GM11168 (cell line): ENCODE measurements around the gene GMEB1.
"Not testable (repeated sequence)": the region's sequence is repeated elsewhere in the genome, so short reads cannot be mapped to it uniquely, and the experiment has no call there.

Experiments
- in situ Hi-C: fragments of 300-500 bp; cut with MboI; formaldehyde crosslinking; loops from one replicate; pipeline ENCODE4 v1.12.0; 2022; ENCODE audit warnings: low sequenced_read_pairs; ENCODE audit not compliant: unreplicated experiment

The GMEB1 gene

GRCh38 chr1:28668956-28669723 lies 556 bp downstream of the GMEB1 start:
- in situ Hi-C loops: no loop called here

DNA sequence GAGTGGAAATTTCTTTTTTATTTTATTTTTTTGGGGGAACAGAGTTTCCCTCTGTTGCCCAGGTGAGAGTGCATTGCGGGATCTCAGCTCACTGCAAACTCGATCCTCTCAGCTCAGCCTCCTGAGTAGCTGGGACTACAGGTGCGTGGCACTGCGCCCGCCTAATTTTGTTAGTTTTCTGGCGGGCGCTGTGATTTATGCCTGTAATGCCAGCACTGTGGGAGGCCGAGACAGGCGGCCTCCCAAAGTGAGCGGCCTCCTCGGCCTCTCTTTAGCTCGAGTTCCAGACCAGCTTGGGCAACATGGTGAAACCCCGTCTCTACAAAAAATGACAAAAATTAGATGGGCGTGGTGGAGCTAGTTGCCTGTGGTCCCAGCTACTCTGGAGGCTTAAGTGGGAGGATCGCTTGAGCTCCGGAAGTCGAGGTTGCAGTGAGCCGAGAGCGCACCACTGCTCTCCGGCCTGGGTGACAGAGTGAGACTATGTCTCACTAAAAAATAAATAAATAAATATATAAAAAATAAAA lies 2.7 kb downstream of the GMEB1 start:
- in situ Hi-C loops: no loop called here

DNA sequence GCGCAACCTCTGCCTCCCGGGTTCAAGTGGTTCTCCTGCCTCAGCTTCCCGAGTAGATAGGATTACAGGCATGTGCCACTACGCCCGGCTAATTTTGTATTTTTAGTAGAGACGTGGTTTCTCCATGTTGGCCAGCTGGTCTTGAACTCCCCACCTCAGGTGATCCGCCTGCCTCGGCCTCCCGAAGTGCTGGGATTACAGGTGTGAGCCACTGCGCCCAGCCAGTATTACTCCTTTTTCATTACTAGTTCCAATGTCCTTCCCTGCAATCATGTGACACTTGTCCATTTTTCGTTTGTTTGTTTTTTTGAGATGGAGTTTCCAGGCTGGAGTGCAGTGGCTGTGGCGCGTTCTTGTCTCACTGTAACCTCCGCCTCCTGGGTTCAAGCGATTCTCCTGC lies 4.4 kb downstream of the GMEB1 start:
- in situ Hi-C loops: not testable (repeated sequence)

DNA sequence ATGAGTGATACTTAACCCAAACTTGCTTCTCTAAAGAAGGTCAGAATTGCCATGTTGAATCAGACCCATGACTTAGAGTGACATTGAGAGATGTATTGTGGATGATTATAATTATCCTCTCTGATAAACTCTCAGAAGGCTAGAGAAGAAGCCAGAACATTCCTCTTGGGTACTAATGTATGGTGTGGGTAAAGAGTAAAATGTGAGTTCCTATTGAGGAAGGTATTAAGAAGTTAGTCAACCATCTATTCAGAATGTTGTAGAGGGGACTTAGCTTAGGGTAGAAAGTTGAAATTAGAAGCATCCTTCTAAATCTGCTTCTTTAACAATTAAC lies 7.3 kb downstream of the GMEB1 start:
- in situ Hi-C loops: no loop called here

- in situ Hi-C loops: no loop called here
Observed at GRCh38 chr1:28680151-28680550, 11.6 kb downstream of the GMEB1 start.

DNA sequence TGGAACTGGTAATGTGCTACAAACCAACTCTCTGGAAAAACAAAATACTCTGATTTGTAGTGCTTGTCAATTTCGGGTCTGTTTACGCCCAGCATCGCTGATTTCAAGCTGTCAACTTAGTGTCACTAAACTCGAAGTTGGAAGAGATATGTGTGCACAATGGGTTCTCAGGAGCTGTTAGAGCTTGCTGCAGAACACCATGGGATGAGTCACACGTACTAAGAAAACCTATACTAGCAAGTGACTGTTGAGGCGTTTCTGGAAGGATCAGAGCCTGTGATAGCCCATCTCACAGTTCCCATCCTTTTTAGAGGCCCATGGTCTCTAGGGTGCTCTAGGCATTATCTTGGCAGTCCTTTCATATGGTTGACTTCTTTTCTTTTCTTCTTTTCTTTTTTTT lies 14.3 kb downstream of the GMEB1 start:
- in situ Hi-C loops: no loop called here

- in situ Hi-C loops: no loop called here
Observed at GRCh38 chr1:28684937-28685336, 16.4 kb downstream of the GMEB1 start.

- in situ Hi-C loops: not testable (repeated sequence)
Observed at GRCh38 chr1:28691627-28692026, 23.0 kb downstream of the GMEB1 start.

DNA sequence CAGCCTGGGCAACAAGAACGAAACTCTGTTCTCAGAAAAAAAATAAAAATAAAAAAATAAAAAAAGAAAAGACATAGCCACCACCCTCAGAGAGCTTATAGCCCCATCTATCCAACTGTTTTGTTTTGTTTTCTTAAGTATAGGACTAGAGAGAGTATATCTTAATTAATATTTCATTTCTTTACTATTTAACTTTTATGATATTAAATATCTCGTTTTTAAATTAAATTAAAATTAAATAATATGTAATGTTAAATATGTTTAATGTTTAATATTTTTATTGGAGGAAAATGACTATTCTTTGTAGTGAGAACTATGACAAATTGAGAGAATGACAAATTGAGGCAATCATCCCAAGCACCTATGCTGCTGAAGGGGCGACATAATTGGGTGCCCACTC lies 35.0 kb downstream of the GMEB1 start:
- in situ Hi-C loops: no loop called here

GRCh38 chr1:28716336-28716735 lies 47.8 kb downstream of the GMEB1 start:
- in situ Hi-C loops: no loop called here

- in situ Hi-C loops: no loop called here
Observed at GRCh38 chr1:28718166-28718565, 49.6 kb downstream of the GMEB1 start.

GRCh38 chr1:28718586-28719331 lies 50.2 kb downstream of the GMEB1 start:
- in situ Hi-C loops: no loop called here

DNA sequence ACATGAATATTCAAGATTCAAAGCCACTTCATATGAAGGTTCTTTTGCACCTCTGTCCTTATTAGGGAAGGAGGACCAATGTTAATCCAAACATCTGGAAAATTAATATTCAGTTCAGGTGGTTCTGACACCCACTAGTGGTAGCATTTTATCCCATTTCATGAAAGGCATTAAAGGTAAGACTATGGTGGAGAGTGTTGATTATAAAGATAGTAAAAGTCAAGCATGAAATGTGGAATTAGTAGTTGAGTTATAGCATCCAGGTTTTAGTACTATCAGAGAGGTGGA lies 50.7 kb downstream of the GMEB1 start:
- in situ Hi-C loops: no loop called here

GRCh38 chr1:28720376-28720775 lies 51.8 kb downstream of the GMEB1 start:
- in situ Hi-C loops: no loop called here

GRCh38 chr1:28721927-28722326 lies 53.3 kb downstream of the GMEB1 start:
- in situ Hi-C loops: not testable (repeated sequence)

DNA sequence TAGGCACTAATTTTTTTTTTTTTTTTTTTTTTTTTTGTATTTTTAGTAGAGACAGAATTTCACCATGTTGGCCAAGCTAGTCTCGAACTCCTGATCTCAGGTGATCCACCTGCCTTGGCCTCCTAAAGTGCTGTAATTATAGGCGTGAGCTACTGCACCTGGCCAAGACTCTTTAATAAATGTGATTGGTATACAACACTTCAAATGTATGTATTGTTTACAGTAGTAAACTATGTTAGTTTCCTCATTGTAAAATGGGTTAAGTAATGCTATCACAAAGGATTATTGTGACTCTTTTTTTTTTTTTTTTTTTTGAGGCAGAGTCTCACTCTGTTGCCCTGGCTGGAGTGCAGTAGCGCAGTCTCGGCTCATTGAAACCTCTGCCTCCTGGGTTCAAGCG lies 56.8 kb downstream of the GMEB1 start:
- in situ Hi-C loops: not testable (repeated sequence)

GRCh38 chr1:28735961-28736449 lies 67.4 kb downstream of the GMEB1 start:
- in situ Hi-C loops: no loop called here

GRCh38 chr1:28736450-28737306 lies 68.1 kb downstream of the GMEB1 start, which contains the start of gene YTHDF2:
TSS of gene YTHDF2 (plus strand) at chr1:28736940. CDS start at chr1:28737121, 181 bp downstream.
- in situ Hi-C loops: no loop called here

DNA sequence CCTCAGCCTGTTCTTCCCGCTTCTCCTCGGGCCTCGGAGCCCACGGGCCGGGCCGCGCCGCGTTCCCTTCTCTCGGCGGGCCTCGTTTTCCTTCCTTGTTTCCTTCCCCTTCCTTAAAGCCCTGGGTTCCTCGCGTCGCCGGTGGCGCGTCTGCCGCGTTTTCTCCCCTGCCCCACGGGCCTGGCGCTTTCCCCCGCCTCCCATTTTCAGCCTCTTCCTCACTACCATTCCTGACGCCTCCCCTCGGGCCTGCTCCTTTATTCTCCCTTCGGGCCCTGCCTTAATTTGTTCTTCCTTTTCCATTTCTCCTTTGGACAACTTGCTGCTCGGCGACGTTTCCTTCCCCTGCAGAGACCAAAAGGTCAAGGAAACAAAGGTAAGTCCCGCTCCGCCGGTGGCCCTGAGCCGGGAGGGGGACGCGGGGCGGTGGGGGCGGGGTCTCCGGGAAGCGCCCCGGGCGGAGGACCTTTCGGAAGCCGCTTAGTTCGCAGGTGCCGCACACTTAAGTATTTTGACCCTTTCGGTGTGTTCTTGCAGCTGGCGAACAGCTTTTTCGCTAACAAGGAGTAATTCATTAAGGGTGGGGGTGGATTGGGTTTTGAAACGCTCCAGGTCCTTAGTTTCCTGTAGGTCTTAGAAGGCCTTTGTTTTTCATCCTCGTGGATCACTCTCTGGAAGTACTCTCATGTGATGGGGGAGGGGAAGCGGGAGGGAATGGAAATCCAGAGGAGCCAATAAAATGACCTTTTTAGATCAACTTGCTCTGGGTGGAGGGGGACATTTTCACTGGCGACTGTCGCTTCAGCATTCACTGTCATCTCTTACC lies 68.9 kb downstream of the GMEB1 start:
- in situ Hi-C loops: no loop called here

- in situ Hi-C loops: no loop called here
Observed at GRCh38 chr1:28740118-28740517, 71.5 kb downstream of the GMEB1 start.
